Trophoblast cell (in vitro differentiated cells and primary cell): Measurements from ENCODE around the gene GNAI2.

Experiments
- DNase-seq, 2 donors: peaks; one replicate each; pipeline ENCODE4 v3.0.0-alpha.2; 2016
- H2AFZ ChIP-seq: 2 replicates; pipeline ENCODE4 v1.6.1; 2013; ENCODE audit warnings: low read length, moderate library complexity, mild to moderate bottlenecking; ENCODE audit not compliant: insufficient read depth, poor library complexity
- H2AK5ac ChIP-seq: 2 replicates; pipeline ENCODE4 v1.6.1; 2013; ENCODE audit warnings: mild to moderate bottlenecking, low read length
- H2BK120ac ChIP-seq: 2 replicates; pipeline ENCODE4 v1.6.1; 2013; ENCODE audit warnings: low read length, mild to moderate bottlenecking, moderate library complexity; ENCODE audit not compliant: insufficient read depth, poor library complexity
- H2BK12ac ChIP-seq: 2 replicates; pipeline ENCODE4 v1.6.1; 2013; ENCODE audit warnings: mild to moderate bottlenecking, low read length, moderate library complexity
- H2BK5ac ChIP-seq: 2 replicates; pipeline ENCODE4 v1.6.1; 2013; ENCODE audit warnings: low read length, low read depth, moderate library complexity, mild to moderate bottlenecking; ENCODE audit not compliant: poor library complexity
- H3K14ac ChIP-seq: 2 replicates; pipeline ENCODE4 v1.6.1; 2013; ENCODE audit warnings: mild to moderate bottlenecking, low read length
- H3K18ac ChIP-seq: 2 replicates; pipeline ENCODE4 v1.6.1; 2013; ENCODE audit warnings: mild to moderate bottlenecking, low read length
- H3K23ac ChIP-seq: 2 replicates; pipeline ENCODE4 v1.6.1; 2013; ENCODE audit warnings: low read length
- H3K27ac ChIP-seq: 2 replicates; pipeline ENCODE4 v1.5.1; 2013; ENCODE audit warnings: low read depth, mild to moderate bottlenecking, inconsistent platforms, low read length, moderate library complexity
- H3K27me3 ChIP-seq: 2 replicates; pipeline ENCODE4 v1.6.1; 2013; ENCODE audit warnings: inconsistent platforms, mild to moderate bottlenecking, low read length, moderate library complexity; ENCODE audit not compliant: insufficient read depth
- H3K36me3 ChIP-seq, 2 experiments: 1 replicate in 1 of 2; 2 replicates in 1 of 2; pipeline ENCODE4 v1.6.1; 2013; ENCODE audit warnings: low read length in 2 of 2, mild to moderate bottlenecking in 2 of 2, moderate library complexity in 1 of 2; ENCODE audit not compliant: insufficient read depth in 2 of 2, control insufficient read depth in 1 of 2
- H3K4ac ChIP-seq: 2 replicates; pipeline ENCODE4 v1.6.1; 2013; ENCODE audit warnings: low read depth, mild to moderate bottlenecking, low read length, moderate library complexity
- H3K4me1 ChIP-seq, 2 experiments: 1 replicate in 1 of 2; 2 replicates in 1 of 2; pipeline ENCODE4 v1.6.1; 2013; ENCODE audit warnings: low read length in 2 of 2, mild to moderate bottlenecking in 2 of 2, moderate library complexity in 1 of 2; ENCODE audit not compliant: insufficient read depth in 2 of 2, control insufficient read depth in 1 of 2
- H3K4me2 ChIP-seq: 2 replicates; pipeline ENCODE4 v1.6.1; 2013; ENCODE audit warnings: inconsistent platforms, mild to moderate bottlenecking, low read length, moderate library complexity
- H3K4me3 ChIP-seq: 2 replicates; pipeline ENCODE4 v1.5.1; 2013; ENCODE audit warnings: mild to moderate bottlenecking, low read depth, low read length, inconsistent platforms
- H3K79me1 ChIP-seq: one replicate; pipeline ENCODE4 v1.6.1; 2013; ENCODE audit warnings: low read length
- H3K79me2 ChIP-seq: 2 replicates; pipeline ENCODE4 v1.6.1; 2013; ENCODE audit warnings: low read length, mild to moderate bottlenecking; ENCODE audit not compliant: control insufficient read depth, insufficient read depth, poor library complexity
- H3K9ac ChIP-seq: 2 replicates; pipeline ENCODE4 v1.6.1; 2013; ENCODE audit warnings: mild to moderate bottlenecking, low read length
- H3K9me3 ChIP-seq: 2 replicates; pipeline ENCODE4 v1.6.1; 2013; ENCODE audit warnings: low read depth, mild to moderate bottlenecking, control low read depth, inconsistent platforms, low read length; ENCODE audit not compliant: insufficient read depth
- H4K12ac ChIP-seq: 2 replicates; pipeline ENCODE4 v1.6.1; 2013; ENCODE audit warnings: low read depth, mild to moderate bottlenecking, low read length, moderate library complexity
- H4K8ac ChIP-seq: 2 replicates; pipeline ENCODE4 v1.6.1; 2013; ENCODE audit warnings: low read depth, mild to moderate bottlenecking, low read length, moderate library complexity
- H4K91ac ChIP-seq: one replicate; pipeline ENCODE4 v1.6.1; 2013; ENCODE audit warnings: low read depth, mild to moderate bottlenecking, low read length, moderate library complexity
- WGBS: extraction: QIAGEN DNeasy Blood & Tissue Kit; methylation state at CpG from one replicate; pipeline ENCODE4 v1.1.7; 2013; ENCODE audit warnings: missing lambda C conversion rate; ENCODE audit not compliant: insufficient read length, insufficient coverage; ENCODE audit errors: extremely low coverage; 5-methylcytosine and 5-hydroxymethylcytosine counted together

GNAI2 gene

GRCh38 chr3:50294089-50294488 lies 58.1 kb downstream of the GNAI2 start:
- Histone ChIP-seq H3K4me1 (peaks cover 9 to 15% of the 10 kb centered on the region in 2 experiments), H3K4me2 (no peak overlapping the region), H2BK120ac (no peak overlapping the region), H2AFZ (no peak overlapping the region), H2AK5ac (no peak overlapping the region), H4K12ac (no peak overlapping the region), H3K79me2 (peaks cover 7% of the 10 kb centered on the region), H3K9ac (no peak overlapping the region), H3K36me3 (peaks cover 19% of the 10 kb centered on the region in 2 experiments), H3K27ac (no peak overlapping the region), H3K18ac (no peak overlapping the region), H4K91ac (no peak overlapping the region), H3K23ac (no peak overlapping the region), H3K4me3 (no peak overlapping the region), H3K4ac (no peak overlapping the region), H3K27me3 (no peaks in the 10 kb centered on the region), H2BK5ac (no peak overlapping the region), H3K79me1 (peaks cover 17% of the 10 kb centered on the region), H2BK12ac (no peak overlapping the region), H3K9me3 (no peaks in the 10 kb centered on the region), H3K14ac (no peak overlapping the region), H4K8ac (no peak overlapping the region)
- no peak for DNase-seq
- no CpG with 5 or more reads among the region's 4 CpGs for WGBS

GRCh38 chr3:50294492-50295403 lies 58.7 kb downstream of the GNAI2 start:
- no peak overlapping the region for H3K14ac ChIP-seq
- H3K79me1 ChIP-seq, result peaks cover 18% of the 10 kb centered on the region
- peaks cover 12% of the 10 kb centered on the region in 2 experiments for H3K36me3 ChIP-seq
- peaks cover 9 to 16% of the 10 kb centered on the region in 2 experiments for H3K4me1 ChIP-seq
- no peak overlapping the region for H3K27ac ChIP-seq
- H3K4me3 ChIP-seq, result no peak overlapping the region
- no peak overlapping the region for H2AK5ac ChIP-seq
- no peak overlapping the region for H3K4me2 ChIP-seq
- no peak overlapping the region for H2BK120ac ChIP-seq
- no peak overlapping the region for H4K91ac ChIP-seq
- peaks cover 7% of the 10 kb centered on the region for H3K79me2 ChIP-seq
- WGBS, result no CpG with 5 or more reads among the region's 22 CpGs
- H4K12ac ChIP-seq, result no peak overlapping the region
- no peak for DNase-seq
- no peak overlapping the region for H3K23ac ChIP-seq
- H3K27me3 ChIP-seq, result no peaks in the 10 kb centered on the region
- H3K9ac ChIP-seq, result no peak overlapping the region
- no peak overlapping the region for H2BK12ac ChIP-seq
- no peak overlapping the region for H4K8ac ChIP-seq
- H3K18ac ChIP-seq, result no peak overlapping the region
- H3K9me3 ChIP-seq, result no peaks in the 10 kb centered on the region
- no peak overlapping the region for H3K4ac ChIP-seq
- H2AFZ ChIP-seq, result no peak overlapping the region
- no peak overlapping the region for H2BK5ac ChIP-seq

GRCh38 chr3:50295553-50296431 lies 59.8 kb downstream of the GNAI2 start:
- Histone ChIP-seq H3K27ac (no peak overlapping the region), H2BK12ac (no peak overlapping the region), H3K14ac (no peak overlapping the region), H4K8ac (no peak overlapping the region), H4K12ac (no peak overlapping the region), H3K23ac (no peak overlapping the region), H3K79me2 (peaks cover 7% of the 10 kb centered on the region), H2AFZ (no peak overlapping the region), H3K18ac (no peak overlapping the region), H4K91ac (no peak overlapping the region), H3K4me3 (no peak overlapping the region), H3K4ac (no peak overlapping the region), H3K27me3 (no peaks in the 10 kb centered on the region), H3K9me3 (no peaks in the 10 kb centered on the region), H3K79me1 (peaks cover 27% of the 10 kb centered on the region), H2AK5ac (no peak overlapping the region), H3K9ac (no peak overlapping the region), H2BK5ac (no peak overlapping the region), H3K36me3 (peaks cover 4 to 5% of the 10 kb centered on the region in 2 experiments), H2BK120ac (no peak overlapping the region), H3K4me2 (no peak overlapping the region), H3K4me1 (peaks cover 18 to 26% of the 10 kb centered on the region in 2 experiments)
- no peak for DNase-seq
- WGBS, result no CpG with 5 or more reads among the region's 8 CpGs

- Histone ChIP-seq H4K12ac (no peak overlapping the region), H3K36me3 (peaks cover 4 to 5% of the 10 kb centered on the region in 2 experiments), H3K14ac (no peak overlapping the region), H2BK12ac (no peak overlapping the region), H2BK5ac (no peak overlapping the region), H3K4me2 (no peak overlapping the region), H3K9me3 (no peaks in the 10 kb centered on the region), H3K4ac (no peak overlapping the region), H3K79me2 (peaks cover 4% of the 10 kb centered on the region), H3K23ac (no peak overlapping the region), H3K18ac (no peak overlapping the region), H2BK120ac (no peak overlapping the region), H3K4me1 (peaks cover 15 to 19% of the 10 kb centered on the region in 2 experiments), H3K27ac (no peak overlapping the region), H4K8ac (no peak overlapping the region), H2AFZ (no peak overlapping the region), H4K91ac (no peak overlapping the region), H2AK5ac (no peak overlapping the region), H3K27me3 (no peaks in the 10 kb centered on the region), H3K4me3 (no peak overlapping the region), H3K79me1 (peaks cover 24% of the 10 kb centered on the region), H3K9ac (no peak overlapping the region)
- no peak for DNase-seq
- no CpG with 5 or more reads among the region's 18 CpGs for WGBS
Observed at GRCh38 chr3:50296721-50297383, 60.8 kb downstream of the GNAI2 start.
